Spleen (tissue), 11 donors: Measurements from ENCODE around the gene BAHD1. TPM values are rescaled to one million over a fixed set of nuclear protein-coding genes. Genes with fewer than 3 reads are reported as not detected.

ENCODE experiments used
- DNase-seq: peaks from one replicate; pipeline ENCODE4 v3.0.0-alpha.2; 2020
- H3K27ac ChIP-seq, 8 donors: fragments of 200-600 bp; sonication (generic) in 7 of 8; 1 replicate in 4 of 8; 2 replicates in 4 of 8; pipeline versions ENCODE4 v1.5.0 to v1.8.0; 2016 to 2021; ENCODE audit warnings: inconsistent platforms in 4 of 8, mild to moderate bottlenecking in 4 of 8, moderate library complexity in 1 of 8
- H3K27me3 ChIP-seq, 7 donors: fragments of 200-600 bp; sonication (generic) in 6 of 7; replicated peaks in 1 of 7; 1 replicate in 4 of 7; 2 replicates in 3 of 7; pipeline versions ENCODE4 v1.5.0 to v1.8.0; 2016 to 2021; ENCODE audit warnings: inconsistent platforms in 3 of 7, mild to moderate bottlenecking in 1 of 7
- H3K36me3 ChIP-seq, 6 donors: fragments of 200-600 bp; sonication (generic) in 5 of 6; 1 replicate in 4 of 6; 2 replicates in 2 of 6; pipeline versions ENCODE4 v1.5.0 to v1.8.0; 2016 to 2021; ENCODE audit warnings: inconsistent platforms in 2 of 6
- H3K4me1 ChIP-seq, 6 donors: fragments of 200-600 bp; sonication (generic) in 5 of 6; 1 replicate in 3 of 6; 2 replicates in 3 of 6; pipeline versions ENCODE4 v1.5.0 to v1.8.0; 2016 to 2021; ENCODE audit warnings: inconsistent platforms in 3 of 6
- H3K4me3 ChIP-seq, 8 donors: fragments of 200-600 bp; sonication (generic) in 7 of 8; 1 replicate in 4 of 8; 2 replicates in 4 of 8; pipeline versions ENCODE4 v1.5.0 to v1.8.0; 2016 to 2021; ENCODE audit warnings: inconsistent platforms in 4 of 8, mild to moderate bottlenecking in 4 of 8, moderate library complexity in 2 of 8
- H3K9me3 ChIP-seq, 8 donors: fragments of 200-600 bp; sonication (generic) in 7 of 8; 1 replicate in 4 of 8; 2 replicates in 4 of 8; pipeline versions ENCODE4 v1.5.0 to v1.8.0; 2016 to 2021; ENCODE audit warnings: inconsistent platforms in 4 of 8
- CTCF ChIP-seq, 11 experiments: fragments of 200-600 bp in 7 of 11; fragments of 450-650 bp in 4 of 11; sonication (generic) in 4 of 11; IDR thresholded peaks in 8 of 11; conservative IDR thresholded peaks in 3 of 11; 1 replicate in 7 of 11; 2 replicates in 4 of 11; pipeline versions ENCODE4 v1.4.0 to v1.8.0; 2016 to 2021; ENCODE audit warnings: antibody characterized with exemption in 11 of 11, inconsistent platforms in 4 of 11, mild to moderate bottlenecking in 1 of 11
- POLR2A ChIP-seq, 3 donors: fragments of 450-650 bp; IDR thresholded peaks; one replicate each; pipeline ENCODE4 v1.5.1; 2017; ENCODE audit warnings: antibody characterized with exemption in 3 of 3, mild to moderate bottlenecking in 1 of 3
- POLR2AphosphoS5 ChIP-seq, 3 donors: sonication (generic); formaldehyde crosslinking; IDR thresholded peaks; one replicate each; pipeline ENCODE4 v1.5.1; 2017; ENCODE audit warnings: antibody characterized with exemption in 3 of 3
- WGBS, 5 donors: extraction: QIAGEN DNeasy Blood & Tissue Kit in 3 of 5; methylation state at CpG; one replicate each; pipeline versions ENCODE4 v1.1.5 to v1.1.7; 2013 to 2018; 5-methylcytosine and 5-hydroxymethylcytosine counted together
- intact Hi-C: fragments of 100-400 bp; cut with DNase I; formaldehyde crosslinking; loops from one replicate; pipeline ENCODE4 v1.15.0; 2023; ENCODE audit warnings: low total_unique reads
- polyA plus RNA-seq, 3 donors: library from polyadenylated mRNA; stranded (reverse); fragments of 200-250 nt; gene quantifications; one replicate each; pipeline ENCODE4 v1.2.1, GENCODE V29; 2013
- total RNA-seq, 7 donors: library from RNA; depleted of rRNA in 3 of 7; stranded (reverse); fragments of >200 nt in 3 of 7; fragmentation: NEBNext Ultra II Directional in 4 of 7; extraction: Animal tissue kit (Norgen Biotek cat#: 25700) in 4 of 7; gene quantifications; one replicate each; pipeline versions ENCODE4 v1.1.0 to v1.2.1, GENCODE V29; 2016 to 2021
- donor health status: healthy with polysubstance abuse.
- donor health status: DM: no; HTN: no; CAD: no; lungs with moderate emphysema.
- donor health status: DM: no; HTN: no; CAD: no.
- donor health status: Bipolar disorder and iron deficiency.
- donor health status: healthy.
- donor health status: DM: no; HTN: no; CAD: no.
- donor health status: DM: yes; HTN: yes; CAD: no.

The BAHD1 gene
- total and polyA plus RNA-seq, 10 donors, result 7.4 to 27.0 (median 20.2) TPM

GRCh38 chr15:40418126-40418525 lies 22.6 kb upstream of the BAHD1 start:
- no peak for TF ChIP-seq CTCF (IDR thresholded peaks at IDR 0.05 in 8 of 11, conservative IDR thresholded peaks at IDR 0.05 in 3 of 11)
- peak in 1 of 3 donors; percentile 20 for TF ChIP-seq POLR2AphosphoS5 (IDR thresholded peaks at IDR 0.05)
- DNase-seq, result no peak
- peaks cover 0 to 67% (median 56%) of the 10 kb centered on the region in 6 donors for H3K36me3 ChIP-seq
- no peaks in the 10 kb centered on the region for H3K27me3 ChIP-seq
- WGBS, 5 donors, result 92 to 97% (median 93%) methylated on average over 10 of the region's 10 CpGs
- no peaks in the 10 kb centered on the region for H3K9me3 ChIP-seq
- intact Hi-C loops, result loop anchor here (10.0 kb wide), 1 partner anchor 53 kb away; no protein-coding TSS in a partner anchor
- H3K4me1 ChIP-seq, result peaks cover 11 to 24% (median 21%) of the 10 kb centered on the region in 6 donors
- H3K27ac ChIP-seq, result no peak overlapping the region
- H3K4me3 ChIP-seq, result no peak overlapping the region

DNA sequence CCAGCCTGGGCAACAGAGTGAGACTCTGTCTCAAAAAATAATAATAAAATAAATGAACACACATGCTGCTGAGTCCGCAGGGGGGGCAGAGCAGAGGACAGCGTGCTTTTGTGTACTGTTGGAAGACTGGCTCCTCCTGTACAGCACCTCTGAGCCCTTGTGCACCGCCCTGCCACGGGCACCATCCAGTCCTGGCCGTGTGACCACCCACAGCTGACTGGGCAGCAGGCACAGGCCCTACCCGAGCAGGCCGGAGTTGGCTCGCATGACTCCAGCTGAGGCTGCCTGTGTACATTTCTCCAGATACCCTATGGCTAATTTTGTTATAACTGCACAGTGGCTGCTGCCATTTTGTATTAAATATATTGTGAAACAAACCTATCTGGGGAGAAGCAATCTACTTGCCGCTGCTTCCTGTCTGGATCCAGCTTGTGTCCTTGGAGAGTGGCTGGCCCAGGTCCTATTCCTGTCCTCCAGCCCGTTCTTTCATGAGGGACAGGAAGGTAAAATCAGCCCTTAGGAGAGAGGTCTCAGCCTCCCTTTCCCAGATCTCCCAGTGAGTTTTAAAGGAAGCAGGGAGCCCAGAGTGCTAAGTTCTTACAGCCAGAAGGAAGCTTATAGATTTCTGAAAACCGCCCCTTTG lies 20.6 kb upstream of the BAHD1 start:
- TF ChIP-seq CTCF (IDR thresholded peaks at IDR 0.05 in 8 of 11, conservative IDR thresholded peaks at IDR 0.05 in 3 of 11), result no peak
- TF ChIP-seq POLR2A (IDR thresholded peaks at IDR 0.05), result no peak
- TF ChIP-seq POLR2AphosphoS5 (IDR thresholded peaks at IDR 0.05), result peak; percentile 4 to 58 (median 30)
- H3K4me3 ChIP-seq, result no peak overlapping the region
- peaks cover 11 to 24% (median 21%) of the 10 kb centered on the region in 6 donors for H3K4me1 ChIP-seq
- DNase-seq, result no peak
- peak overlapping the region in 4 of 8 donors; percentile 38 to 65 (median 51) for H3K27ac ChIP-seq
- peaks cover 0 to 46% (median 36%) of the 10 kb centered on the region in 6 donors for H3K36me3 ChIP-seq
- no peaks in the 10 kb centered on the region for H3K27me3 ChIP-seq
- intact Hi-C loops, result loop anchor here (5.0 kb wide), 3 partner anchors 78 to 143 kb away; partner anchors contain the start of genes CCDC9B and INAFM2
- no peaks in the 10 kb centered on the region for H3K9me3 ChIP-seq
- WGBS, 5 donors, result 74 to 83% (median 80%) methylated on average over 11 of the region's 11 CpGs

DNA sequence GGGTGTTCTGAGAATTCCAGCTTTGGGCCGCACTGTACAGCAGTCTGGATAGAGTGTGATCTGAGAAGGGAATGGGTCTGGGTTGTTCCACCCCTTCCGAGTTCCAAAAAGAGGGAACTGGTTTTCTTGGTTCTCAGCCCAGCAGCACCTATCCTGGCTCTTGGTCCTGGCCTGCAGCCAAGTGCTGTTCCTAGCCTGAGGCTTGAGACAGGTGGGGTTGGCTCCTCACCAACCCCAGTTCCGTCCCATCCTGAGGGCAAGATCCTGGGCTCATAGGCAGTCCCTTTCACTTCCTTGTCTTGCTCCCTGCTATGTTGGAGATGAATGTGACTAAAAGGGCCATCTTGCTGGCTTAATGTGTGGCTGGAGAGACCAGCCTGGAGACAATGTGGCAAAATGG lies 20.0 kb upstream of the BAHD1 start:
- Histone ChIP-seq H3K9me3 (no peaks in the 10 kb centered on the region), H3K4me3 (no peak overlapping the region), H3K36me3 (peaks cover 0 to 40% (median 30%) of the 10 kb centered on the region in 6 donors), H3K4me1 (peaks cover 11 to 24% (median 21%) of the 10 kb centered on the region in 6 donors), H3K27ac (peak overlapping the region in 5 of 8 donors; percentile 20 to 63 (median 48)), H3K27me3 (no peaks in the 10 kb centered on the region)
- no peak for DNase-seq
- TF ChIP-seq CTCF (IDR thresholded peaks at IDR 0.05 in 8 of 11, conservative IDR thresholded peaks at IDR 0.05 in 3 of 11) (no peak), POLR2A (IDR thresholded peaks at IDR 0.05) (no peak), POLR2AphosphoS5 (IDR thresholded peaks at IDR 0.05) (no peak)
- intact Hi-C loops, result loop anchor here (5.0 kb wide), 3 partner anchors 78 to 143 kb away; partner anchors contain the start of genes CCDC9B and INAFM2
- 41 to 68% (median 62%) methylated on average over 3 of the region's 3 CpGs for WGBS, 5 donors
